IPS-NIHi7 (cell line): ENCODE measurements around the gene PKD1L1.

ENCODE experiments used
- DNase-seq: peaks from one replicate; pipeline ENCODE4 v3.0.0; 2012; ENCODE audit warnings: mixed read lengths; ENCODE audit errors: extremely low spot score

PKD1L1 gene

DNA sequence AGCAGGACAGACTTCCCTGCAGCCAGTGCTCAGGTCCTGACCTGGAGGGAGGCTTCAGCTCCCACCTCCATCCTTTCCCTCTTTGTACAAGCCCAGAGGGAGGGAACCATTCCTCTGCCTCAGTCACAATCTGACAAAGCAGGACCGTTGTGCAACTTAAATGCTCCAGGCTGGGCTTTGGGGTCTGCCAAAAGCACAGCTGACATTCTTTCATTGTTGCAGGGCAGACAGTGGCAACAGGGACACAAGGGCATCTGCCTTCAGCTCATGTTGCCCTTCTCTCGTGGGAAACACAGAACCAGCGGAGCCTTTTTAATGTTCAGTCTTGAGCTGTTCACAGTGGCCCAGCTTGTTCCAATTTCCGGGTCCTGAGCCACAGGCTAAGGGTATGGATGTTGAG lies 210.7 kb downstream of the PKD1L1 start:
- DNase-seq = no peak

DNA sequence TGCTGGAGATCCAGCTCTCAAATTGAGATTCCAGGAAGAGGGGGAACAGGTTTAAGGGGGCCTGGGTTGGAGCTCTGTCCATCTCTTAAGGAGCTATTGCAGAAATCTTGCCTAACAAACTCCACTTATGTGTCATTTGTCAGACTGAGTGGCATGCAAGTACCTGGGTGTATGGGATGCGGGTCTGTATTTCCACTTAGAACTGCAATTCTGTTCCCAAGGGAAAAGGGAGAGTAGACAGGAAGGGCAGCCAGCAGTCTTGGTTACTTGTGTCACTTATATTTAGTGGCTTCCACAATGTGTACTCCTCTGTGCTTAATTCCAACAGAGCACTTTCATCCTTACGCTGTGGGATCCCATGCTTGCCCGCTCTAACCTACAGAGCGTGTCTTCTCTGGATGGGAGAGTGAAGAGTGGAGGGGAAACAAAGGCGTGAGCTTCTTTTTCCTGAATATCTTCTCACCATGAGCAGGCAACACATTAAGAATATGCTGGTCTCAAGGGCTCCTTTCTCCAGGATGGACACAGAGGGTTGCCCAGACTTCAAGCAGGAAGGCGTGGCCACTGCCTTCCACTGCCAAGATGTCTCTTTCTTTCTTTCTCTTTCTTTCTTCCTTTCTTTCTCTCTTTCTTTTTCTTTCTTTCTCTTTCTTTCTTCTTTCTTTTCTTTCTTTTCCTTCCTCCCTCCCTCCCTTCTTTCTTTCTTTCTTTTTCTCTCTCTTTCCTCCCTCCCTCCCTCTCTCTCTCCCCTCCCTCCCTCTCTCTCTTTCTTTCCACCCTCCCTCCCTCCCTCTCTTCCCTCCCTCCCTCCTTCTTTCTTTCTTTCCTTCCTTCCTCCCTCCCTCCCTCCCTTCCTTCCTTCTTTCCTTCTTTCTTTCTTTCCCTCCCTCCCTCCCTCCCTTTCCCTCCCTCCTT lies 212.6 kb downstream of the PKD1L1 start:
- no peak for DNase-seq

DNA sequence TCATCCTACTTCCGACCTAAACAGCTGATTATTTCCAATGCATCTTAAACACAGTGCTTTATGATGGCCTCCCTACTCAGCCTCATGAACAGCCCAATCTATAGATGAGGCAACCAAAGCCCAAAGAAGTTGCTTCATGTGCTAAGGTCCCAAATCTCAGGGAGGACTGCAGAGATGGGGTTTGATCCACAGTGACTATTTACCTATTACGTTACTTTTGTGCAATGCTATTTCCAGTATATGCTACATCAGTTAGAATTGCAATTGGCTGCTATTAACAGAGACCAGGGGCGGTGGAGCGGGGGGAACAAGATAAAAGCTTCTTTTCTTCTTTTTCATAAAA lies 213.3 kb downstream of the PKD1L1 start:
- no peak for DNase-seq

DNA sequence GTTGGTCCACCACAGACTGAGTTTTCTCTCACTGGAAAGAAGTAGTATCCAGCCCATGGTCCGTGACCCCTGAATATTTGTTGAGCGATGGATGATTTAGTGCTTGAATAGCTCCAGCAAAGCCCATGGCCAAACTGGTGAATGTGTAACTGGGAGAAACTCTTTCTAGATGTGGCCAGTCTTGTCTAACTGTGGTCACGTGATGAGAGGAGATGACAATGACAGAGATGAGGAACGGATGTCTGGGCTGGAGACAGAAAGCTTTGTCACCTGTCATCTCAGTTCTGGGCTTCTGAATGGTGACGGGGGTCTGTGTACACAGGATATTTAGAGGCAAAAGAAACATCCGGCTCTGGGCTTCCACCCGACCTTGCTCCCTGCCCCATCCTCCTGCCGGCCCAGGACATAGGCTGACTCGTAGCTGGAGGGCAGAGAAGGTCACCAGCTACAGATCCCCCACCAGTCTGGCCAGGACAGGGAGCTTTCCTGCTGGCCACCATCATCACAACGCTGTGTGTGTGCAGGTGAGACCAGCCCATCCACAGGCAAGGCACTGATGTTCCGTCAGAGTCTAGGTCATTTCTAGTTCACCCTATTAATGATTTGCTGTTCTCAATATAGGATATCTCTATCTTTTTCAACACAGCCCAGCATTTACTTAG lies 213.8 kb downstream of the PKD1L1 start:
- no peak for DNase-seq

DNA sequence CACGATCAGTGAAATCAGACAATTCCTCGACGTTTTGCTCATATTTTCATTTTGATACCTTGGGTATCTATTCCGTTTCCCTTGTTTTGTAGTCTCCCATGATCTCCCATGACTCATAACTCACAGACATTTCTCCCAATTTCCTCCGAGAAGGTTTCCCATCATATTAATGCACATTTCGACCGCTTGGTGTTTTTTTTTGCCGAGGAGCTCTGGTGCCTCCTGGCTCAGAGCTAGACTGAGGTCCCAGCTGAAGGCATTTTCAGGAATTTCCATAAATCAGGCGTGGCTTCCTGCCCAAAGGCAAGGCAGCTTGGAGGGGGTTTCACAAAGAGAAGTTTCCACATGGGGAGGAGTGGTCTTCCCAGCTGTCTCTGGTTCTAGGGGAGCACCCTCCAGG lies 218.1 kb downstream of the PKD1L1 start:
- DNase-seq = no peak

DNA sequence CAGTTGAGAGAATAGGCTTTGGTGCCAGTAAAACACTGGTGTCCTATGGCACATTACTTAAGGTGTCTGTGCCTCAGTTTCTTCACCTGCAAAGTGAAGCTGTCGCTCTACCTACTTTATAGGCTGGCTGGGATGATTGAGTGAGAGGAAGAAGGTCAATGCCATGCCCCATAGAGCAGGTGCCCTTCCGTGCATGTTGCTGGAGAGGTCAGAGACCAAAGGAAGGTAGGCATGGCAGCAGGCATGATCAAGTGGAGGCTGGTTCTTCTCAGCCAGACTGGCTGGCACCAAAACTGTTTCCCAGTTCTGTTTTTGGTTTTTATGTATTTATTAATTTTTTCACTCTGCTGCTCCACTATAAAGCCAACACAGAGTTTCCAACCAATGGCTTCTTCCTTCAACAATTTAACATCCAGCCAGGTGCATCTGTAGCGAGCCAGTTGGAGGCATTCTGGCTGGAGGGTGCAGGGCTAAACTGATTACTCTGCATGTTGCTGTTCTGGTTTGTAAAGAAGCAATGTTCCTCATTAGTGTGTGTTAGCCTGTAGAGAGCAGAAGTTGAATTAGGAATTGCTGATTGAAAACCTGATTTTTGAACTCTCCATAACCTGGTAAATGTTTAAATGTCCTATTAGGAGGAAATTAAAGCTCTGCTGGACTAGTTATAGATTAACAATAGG lies 222.1 kb downstream of the PKD1L1 start:
- no peak for DNase-seq

DNA sequence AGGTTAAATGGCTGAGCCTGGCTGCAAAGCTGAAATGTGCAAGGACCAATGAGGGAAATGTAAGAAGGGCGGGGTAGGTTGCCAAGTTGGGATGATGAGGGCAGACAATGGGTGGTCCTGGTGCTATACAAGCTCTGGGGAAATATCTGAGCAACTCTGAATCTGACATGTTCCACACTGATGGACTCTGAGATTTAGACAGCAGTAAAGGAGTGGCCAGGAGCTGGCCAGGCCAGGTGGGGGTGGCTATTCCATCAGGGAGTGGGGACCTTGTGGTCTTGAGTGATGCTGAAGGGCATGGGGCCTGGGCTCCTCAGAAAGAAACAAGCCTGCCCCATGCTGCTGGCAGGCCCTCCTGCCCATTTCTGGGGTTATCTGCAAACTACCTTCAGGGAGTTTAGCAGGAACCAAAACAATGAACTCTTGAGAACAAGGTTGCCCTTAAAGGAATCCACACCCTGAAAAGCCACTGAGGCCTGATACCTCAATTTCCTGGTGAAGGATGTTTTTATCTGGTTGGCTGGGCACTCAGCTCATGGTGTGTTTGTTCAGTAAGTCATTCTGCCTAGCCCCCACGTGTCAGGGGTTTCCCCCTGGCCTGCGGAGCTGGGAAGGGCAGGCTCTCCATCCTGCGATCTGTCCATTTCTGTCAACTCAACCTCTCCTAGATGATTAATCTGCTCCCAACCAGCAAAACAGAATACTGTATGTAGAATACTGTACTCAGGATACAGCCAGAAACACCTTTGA lies 223.1 kb downstream of the PKD1L1 start:
- DNase-seq = no peak
